ENCODE measurements around the gene SLCO1C1.

Gene SLCO1C1

GRCh38 chr12:20718294-20718693 is 23.2 kb downstream of the SLCO1C1 start:
- no peak overlapping the region for H3K4me3 ChIP-seq (ENCODE audit: low read depth, low read length)
- no peaks in the 10 kb centered on the region for H3K4me1 ChIP-seq (ENCODE audit: control insufficient read depth, insufficient read depth, low read length)
- no peaks in the 10 kb centered on the region for H3K9me3 ChIP-seq (ENCODE audit: control insufficient read depth, insufficient read depth, low read depth, low read length)
- ChIA-PET POLR2A (no interaction called here), CTCF (no interaction called here)
- TF ChIP-seq ZNF302 (tag by site-specific recombination; IDR thresholded peaks at IDR 0.05; ENCODE audit: low read depth) = no peak
- no peak for TF ChIP-seq PATZ1 (tag by site-specific recombination; IDR thresholded peaks at IDR 0.05)
- TF ChIP-seq ZNF596 (tag by site-specific recombination; IDR thresholded peaks at IDR 0.05) = no peak
- no peak for TF ChIP-seq INSM2 (tag by site-specific recombination; IDR thresholded peaks at IDR 0.05)
- no peak for TF ChIP-seq KLF17 (tag by site-specific recombination; IDR thresholded peaks at IDR 0.05)
- H3K27ac ChIP-seq (ENCODE audit: extremely low read depth, low read depth, low read length) = no peak overlapping the region
- no peaks in the 10 kb centered on the region for H3K36me3 ChIP-seq (ENCODE audit: control insufficient read depth in 2 of 2, insufficient read depth in 1 of 2, low read length in 2 of 2)

- Histone ChIP-seq H3K4me3 (ENCODE audit: low read depth, low read length) (no peak overlapping the region), H3K36me3 (ENCODE audit: control insufficient read depth in 2 of 2, insufficient read depth in 1 of 2, low read length in 2 of 2) (no peaks in the 10 kb centered on the region), H3K4me1 (ENCODE audit: control insufficient read depth, insufficient read depth, low read length) (no peaks in the 10 kb centered on the region), H3K9me3 (ENCODE audit: control insufficient read depth, insufficient read depth, low read depth, low read length) (no peaks in the 10 kb centered on the region; the same call in 1 of the 2 replicates), H3K27ac (ENCODE audit: extremely low read depth, low read depth, low read length) (no peak overlapping the region)
- no peak for TF ChIP-seq ZNF335 (tag by site-specific recombination; conservative IDR thresholded peaks at IDR 0.05)
- no peak for TF ChIP-seq ZNF311 (tag by site-specific recombination; IDR thresholded peaks at IDR 0.05; ENCODE audit: borderline replicate concordance)
- no peak for TF ChIP-seq ZNF621 (tag by site-specific recombination; IDR thresholded peaks at IDR 0.05)
- TF ChIP-seq ZNF623 (tag by site-specific recombination; IDR thresholded peaks at IDR 0.05) = no peak
- TF ChIP-seq SCRT1 (tag by site-specific recombination; IDR thresholded peaks at IDR 0.05; ENCODE audit: borderline replicate concordance) = no peak
- ChIA-PET POLR2A (no interaction called here), CTCF (no interaction called here)
Measured at GRCh38 chr12:20722142-20722541, 27.0 kb downstream of the SLCO1C1 start.

- CTCF ChIA-PET = no interaction called here
- H3K36me3 ChIP-seq (ENCODE audit: control insufficient read depth in 2 of 2, insufficient read depth in 1 of 2, low read length in 2 of 2) = no peaks in the 10 kb centered on the region
- POLR2A ChIA-PET = no interaction called here
- H3K4me1 ChIP-seq (ENCODE audit: control insufficient read depth, insufficient read depth, low read length) = no peaks in the 10 kb centered on the region
- no peak overlapping the region for H3K27ac ChIP-seq (ENCODE audit: extremely low read depth, low read depth, low read length)
- H3K4me3 ChIP-seq (ENCODE audit: low read depth, low read length) = no peak overlapping the region
- H3K9me3 ChIP-seq (ENCODE audit: control insufficient read depth, insufficient read depth, low read depth, low read length) = no peaks in the 10 kb centered on the region
- TF ChIP-seq ZNF302 (tag by site-specific recombination; IDR thresholded peaks at IDR 0.05; ENCODE audit: low read depth) = no peak
- TF ChIP-seq RBAK (tag by site-specific recombination; IDR thresholded peaks at IDR 0.05) = no peak
- no peak for TF ChIP-seq ZNF580 (tag by site-specific recombination; IDR thresholded peaks at IDR 0.05)
- TF ChIP-seq ZNF24 (tag by site-specific recombination; IDR thresholded peaks at IDR 0.05) = no peak
- no peak for TF ChIP-seq PRDM4 (tag by site-specific recombination; IDR thresholded peaks at IDR 0.05)
- no peak for TF ChIP-seq ZNF837 (tag by site-specific recombination; IDR thresholded peaks at IDR 0.05)
- no peak for TF ChIP-seq ZNF26 (tag by site-specific recombination; IDR thresholded peaks at IDR 0.05)
- no peak for TF ChIP-seq ZNF600 (tag by site-specific recombination; IDR thresholded peaks at IDR 0.05)
- no peak for TF ChIP-seq ZNF175 (tag by site-specific recombination; IDR thresholded peaks at IDR 0.05)
- no peak for TF ChIP-seq ZBTB21 (tag by site-specific recombination; IDR thresholded peaks at IDR 0.05)
- TF ChIP-seq ZNF19 (tag by site-specific recombination; IDR thresholded peaks at IDR 0.05; ENCODE audit: low read depth) = no peak
- no peak for TF ChIP-seq IKZF3 (tag by site-specific recombination; IDR thresholded peaks at IDR 0.05)
- no peak for TF ChIP-seq ELK4 (IDR thresholded peaks at IDR 0.05; ENCODE audit: borderline replicate concordance, low read depth, low read length)
- TF ChIP-seq ZNF707 (tag by site-specific recombination; IDR thresholded peaks at IDR 0.05) = no peak
Measured at GRCh38 chr12:20731274-20731673, 36.1 kb downstream of the SLCO1C1 start.
